ENCODE results near the gene TMEM63C. TPM values are rescaled to one million over a fixed set of nuclear protein-coding genes. Genes with fewer than 3 reads are reported as not detected.

The TMEM63C gene
- polyA plus RNA-seq, 1 donor from 2014 or later = 11.1 TPM

DNA sequence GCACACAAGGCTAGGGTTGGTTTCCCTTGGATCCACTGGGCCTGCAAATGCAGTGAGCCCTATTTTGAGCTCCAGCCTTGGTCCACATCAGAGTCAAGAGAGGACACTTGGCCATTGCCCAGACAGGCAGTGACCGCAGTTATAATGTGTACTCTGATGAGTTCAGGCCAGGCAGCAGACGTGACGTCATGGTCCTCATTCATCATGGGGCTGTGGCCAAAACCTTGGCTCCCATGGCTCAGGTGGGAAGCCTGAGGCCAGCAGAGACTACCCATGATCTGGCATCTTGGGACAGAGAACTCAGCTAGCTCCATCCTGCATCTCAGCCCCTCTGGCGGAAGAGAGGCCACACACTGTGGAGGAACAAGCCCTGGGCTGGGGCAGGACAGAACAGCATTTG is 16.4 kb downstream of the TMEM63C start:
- H3K27ac ChIP-seq (ENCODE audit: low read length) = no peak overlapping the region
- no peak overlapping the region for H2AFZ ChIP-seq (ENCODE audit: low read depth, low read length)
- no peak overlapping the region for H3K4me2 ChIP-seq (ENCODE audit: low read length)
- H3K79me2 ChIP-seq (replicated peaks; ENCODE audit: insufficient read depth, low read length) = no peaks in the 10 kb centered on the region
- no peaks in the 10 kb centered on the region for H3K9me3 ChIP-seq (ENCODE audit: low read length)
- no peaks in the 10 kb centered on the region for H3K27me3 ChIP-seq (ENCODE audit: insufficient read depth, low read depth, low read length)
- no peaks in the 10 kb centered on the region for H4K20me1 ChIP-seq (ENCODE audit: insufficient read depth)
- H3K4me3 ChIP-seq (ENCODE audit: low read length) = no peak overlapping the region
- no peaks in the 10 kb centered on the region for H3F3A ChIP-seq (ENCODE audit: insufficient read depth, low read length, poor library complexity, severe bottlenecking)
- H3K9ac ChIP-seq (ENCODE audit: low read length) = no peak overlapping the region
- H3K9me2 ChIP-seq (ENCODE audit: insufficient read depth, low read length) = no peaks in the 10 kb centered on the region
- no peaks in the 10 kb centered on the region for H3K36me3 ChIP-seq (ENCODE audit: insufficient read depth, low read length)
- TF ChIP-seq POLR2AphosphoS5 (IDR thresholded peaks at IDR 0.05) = no peak
- TF ChIP-seq REST (IDR thresholded peaks at IDR 0.05; ENCODE audit: borderline replicate concordance) = no peak
- no peak for TF ChIP-seq SMC3 (conservative IDR thresholded peaks at IDR 0.05; ENCODE audit: poor library complexity)
- no peak for TF ChIP-seq EP300 (conservative IDR thresholded peaks at IDR 0.05; ENCODE audit: poor library complexity, severe bottlenecking)
- TF ChIP-seq MXI1 (conservative IDR thresholded peaks at IDR 0.05; ENCODE audit: poor library complexity, severe bottlenecking) = no peak
- no peak for TF ChIP-seq TAF1 (IDR thresholded peaks at IDR 0.05; ENCODE audit: low read depth)
- TF ChIP-seq, protein P1, sequence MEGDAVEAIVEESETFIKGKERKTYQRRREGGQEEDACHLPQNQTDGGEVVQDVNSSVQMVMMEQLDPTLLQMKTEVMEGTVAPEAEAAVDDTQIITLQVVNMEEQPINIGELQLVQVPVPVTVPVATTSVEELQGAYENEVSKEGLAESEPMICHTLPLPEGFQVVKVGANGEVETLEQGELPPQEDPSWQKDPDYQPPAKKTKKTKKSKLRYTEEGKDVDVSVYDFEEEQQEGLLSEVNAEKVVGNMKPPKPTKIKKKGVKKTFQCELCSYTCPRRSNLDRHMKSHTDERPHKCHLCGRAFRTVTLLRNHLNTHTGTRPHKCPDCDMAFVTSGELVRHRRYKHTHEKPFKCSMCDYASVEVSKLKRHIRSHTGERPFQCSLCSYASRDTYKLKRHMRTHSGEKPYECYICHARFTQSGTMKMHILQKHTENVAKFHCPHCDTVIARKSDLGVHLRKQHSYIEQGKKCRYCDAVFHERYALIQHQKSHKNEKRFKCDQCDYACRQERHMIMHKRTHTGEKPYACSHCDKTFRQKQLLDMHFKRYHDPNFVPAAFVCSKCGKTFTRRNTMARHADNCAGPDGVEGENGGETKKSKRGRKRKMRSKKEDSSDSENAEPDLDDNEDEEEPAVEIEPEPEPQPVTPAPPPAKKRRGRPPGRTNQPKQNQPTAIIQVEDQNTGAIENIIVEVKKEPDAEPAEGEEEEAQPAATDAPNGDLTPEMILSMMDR (IDR thresholded peaks at IDR 0.05; ENCODE audit: poor library complexity, severe bottlenecking) = no peak
- TF ChIP-seq EZH2 (IDR thresholded peaks at IDR 0.05; ENCODE audit: borderline replicate concordance, insufficient read depth, low read length, poor library complexity, severe bottlenecking) = no peak
- no peak for TF ChIP-seq RAD21 (conservative IDR thresholded peaks at IDR 0.05)

DNA sequence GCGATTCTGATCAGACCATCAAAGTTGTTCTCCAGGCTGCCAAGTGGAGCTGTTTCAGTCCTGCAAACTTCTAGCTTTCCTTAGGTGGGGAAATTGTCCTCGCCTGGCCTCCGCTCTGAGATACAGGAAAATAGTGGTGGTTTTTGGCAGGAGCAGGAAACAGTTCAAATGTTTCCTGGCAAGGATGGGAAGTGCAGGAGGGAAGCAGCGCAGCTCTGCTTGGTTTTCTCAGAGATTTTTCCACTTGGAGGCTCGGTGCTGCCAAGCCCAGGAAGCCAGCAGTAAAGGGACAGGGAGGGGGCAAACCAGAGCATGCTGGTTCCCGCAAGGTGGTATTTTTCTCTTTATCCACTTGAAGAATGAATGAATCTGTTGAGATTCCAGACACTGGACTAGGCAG is 17.0 kb downstream of the TMEM63C start:
- no peaks in the 10 kb centered on the region for H3F3A ChIP-seq (ENCODE audit: insufficient read depth, low read length, poor library complexity, severe bottlenecking)
- H3K9ac ChIP-seq (ENCODE audit: low read length) = no peak overlapping the region
- no peaks in the 10 kb centered on the region for H3K9me3 ChIP-seq (ENCODE audit: low read length)
- no peaks in the 10 kb centered on the region for H3K79me2 ChIP-seq (replicated peaks; ENCODE audit: insufficient read depth, low read length)
- no peak overlapping the region for H3K4me3 ChIP-seq (ENCODE audit: low read length)
- H3K27ac ChIP-seq (ENCODE audit: low read length) = no peak overlapping the region
- no peaks in the 10 kb centered on the region for H3K36me3 ChIP-seq (ENCODE audit: insufficient read depth, low read length)
- H4K20me1 ChIP-seq (ENCODE audit: insufficient read depth) = no peaks in the 10 kb centered on the region
- H3K4me2 ChIP-seq (ENCODE audit: low read length) = no peak overlapping the region
- no peaks in the 10 kb centered on the region for H3K9me2 ChIP-seq (ENCODE audit: insufficient read depth, low read length)
- H2AFZ ChIP-seq (ENCODE audit: low read depth, low read length) = no peak overlapping the region
- no peak for TF ChIP-seq REST (IDR thresholded peaks at IDR 0.05; ENCODE audit: borderline replicate concordance)
- no peaks in the 10 kb centered on the region for H3K27me3 ChIP-seq (ENCODE audit: insufficient read depth, low read depth, low read length)

All from neural cell (in vitro differentiated cells).